ENCODE measurements around the gene MRPS18A. TPM values are rescaled to one million over a fixed set of nuclear protein-coding genes. Genes with fewer than 3 reads are reported as not detected.

Gene MRPS18A
- total and polyA plus RNA-seq, 2 of the 13 experiments (the other 11 are each of a cell fraction or from before 2014, with no cell fraction given): 87.8 to 89.1 TPM

DNA sequence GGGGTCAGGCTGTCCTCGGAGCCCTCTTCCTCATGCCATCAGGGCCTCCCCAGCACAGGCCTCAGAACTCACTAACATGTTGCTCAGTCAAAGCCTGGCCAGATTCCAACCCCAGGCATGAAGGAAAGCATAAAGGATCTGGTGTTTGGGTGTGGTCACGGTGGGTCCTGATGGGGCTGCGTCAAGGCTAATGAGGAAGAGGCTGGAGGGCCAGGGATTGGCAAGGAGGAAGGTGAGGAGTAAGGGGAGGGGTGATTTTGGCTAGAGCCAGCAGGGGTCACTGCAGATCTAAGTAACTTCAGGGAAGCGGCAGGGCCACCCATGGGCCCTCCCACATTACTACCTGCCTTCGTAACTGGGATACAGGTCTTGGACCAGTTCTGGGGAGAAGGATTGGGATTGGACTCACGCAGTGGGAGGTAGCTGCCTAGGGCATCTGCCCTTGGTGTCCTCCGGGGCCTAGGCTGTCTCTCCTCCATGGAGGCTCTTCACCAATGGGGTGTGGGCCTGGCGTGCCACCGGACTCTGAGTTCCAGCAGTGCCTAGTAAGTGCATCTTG lies 36.2 kb upstream of the MRPS18A start (continued):
- TF ChIP-seq, protein P1, sequence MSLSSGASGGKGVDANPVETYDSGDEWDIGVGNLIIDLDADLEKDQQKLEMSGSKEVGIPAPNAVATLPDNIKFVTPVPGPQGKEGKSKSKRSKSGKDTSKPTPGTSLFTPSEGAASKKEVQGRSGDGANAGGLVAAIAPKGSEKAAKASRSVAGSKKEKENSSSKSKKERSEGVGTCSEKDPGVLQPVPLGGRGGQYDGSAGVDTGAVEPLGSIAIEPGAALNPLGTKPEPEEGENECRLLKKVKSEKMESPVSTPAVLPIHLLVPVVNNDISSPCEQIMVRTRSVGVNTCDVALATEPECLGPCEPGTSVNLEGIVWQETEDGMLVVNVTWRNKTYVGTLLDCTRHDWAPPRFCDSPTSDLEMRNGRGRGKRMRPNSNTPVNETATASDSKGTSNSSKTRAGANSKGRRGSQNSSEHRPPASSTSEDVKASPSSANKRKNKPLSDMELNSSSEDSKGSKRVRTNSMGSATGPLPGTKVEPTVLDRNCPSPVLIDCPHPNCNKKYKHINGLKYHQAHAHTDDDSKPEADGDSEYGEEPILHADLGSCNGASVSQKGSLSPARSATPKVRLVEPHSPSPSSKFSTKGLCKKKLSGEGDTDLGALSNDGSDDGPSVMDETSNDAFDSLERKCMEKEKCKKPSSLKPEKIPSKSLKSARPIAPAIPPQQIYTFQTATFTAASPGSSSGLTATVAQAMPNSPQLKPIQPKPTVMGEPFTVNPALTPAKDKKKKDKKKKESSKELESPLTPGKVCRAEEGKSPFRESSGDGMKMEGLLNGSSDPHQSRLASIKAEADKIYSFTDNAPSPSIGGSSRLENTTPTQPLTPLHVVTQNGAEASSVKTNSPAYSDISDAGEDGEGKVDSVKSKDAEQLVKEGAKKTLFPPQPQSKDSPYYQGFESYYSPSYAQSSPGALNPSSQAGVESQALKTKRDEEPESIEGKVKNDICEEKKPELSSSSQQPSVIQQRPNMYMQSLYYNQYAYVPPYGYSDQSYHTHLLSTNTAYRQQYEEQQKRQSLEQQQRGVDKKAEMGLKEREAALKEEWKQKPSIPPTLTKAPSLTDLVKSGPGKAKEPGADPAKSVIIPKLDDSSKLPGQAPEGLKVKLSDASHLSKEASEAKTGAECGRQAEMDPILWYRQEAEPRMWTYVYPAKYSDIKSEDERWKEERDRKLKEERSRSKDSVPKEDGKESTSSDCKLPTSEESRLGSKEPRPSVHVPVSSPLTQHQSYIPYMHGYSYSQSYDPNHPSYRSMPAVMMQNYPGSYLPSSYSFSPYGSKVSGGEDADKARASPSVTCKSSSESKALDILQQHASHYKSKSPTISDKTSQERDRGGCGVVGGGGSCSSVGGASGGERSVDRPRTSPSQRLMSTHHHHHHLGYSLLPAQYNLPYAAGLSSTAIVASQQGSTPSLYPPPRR (CRISPR knock-in tag; IDR thresholded peaks at IDR 0.05; ENCODE audit: borderline replicate concordance): peak; percentile 28; the same call in 1 of the 2 replicates
- TF ChIP-seq KAT7 (CRISPR knock-in tag; IDR thresholded peaks at IDR 0.05; ENCODE audit: borderline replicate concordance) (peak; percentile 31; the same call in 1 of the 2 replicates), ZNF460 (CRISPR knock-in tag; IDR thresholded peaks at IDR 0.05; ENCODE audit: borderline replicate concordance) (no peak), MTA1 (CRISPR knock-in tag; IDR thresholded peaks at IDR 0.05; ENCODE audit: borderline replicate concordance) (no peak), NR2C2 (CRISPR knock-in tag; IDR thresholded peaks at IDR 0.05; ENCODE audit: borderline replicate concordance) (peak; percentile 36; the same call in 1 of the 2 replicates), KDM1A (CRISPR knock-in tag; IDR thresholded peaks at IDR 0.05) (no peak), ZNF333 (CRISPR knock-in tag; IDR thresholded peaks at IDR 0.05; ENCODE audit: borderline replicate concordance) (no peak), HHEX (CRISPR knock-in tag; IDR thresholded peaks at IDR 0.05) (no peak), NR2F1 (CRISPR knock-in tag; IDR thresholded peaks at IDR 0.05) (no peak), ZNF883 (CRISPR knock-in tag; IDR thresholded peaks at IDR 0.05; ENCODE audit: not compliant biosample characterization) (no peak), TGIF2 (CRISPR knock-in tag; IDR thresholded peaks at IDR 0.05) (0 out of 2 replicates have a peak, but pooled peaks have one; percentile 35), POLR2AphosphoS2 (IDR thresholded peaks at IDR 0.05; ENCODE audit: low read depth, low read length) (no peak), RFXAP (CRISPR knock-in tag; IDR thresholded peaks at IDR 0.05; ENCODE audit: borderline replicate concordance) (no peak), HMGXB4 (CRISPR knock-in tag; IDR thresholded peaks at IDR 0.05; ENCODE audit: borderline replicate concordance in 1 of 2, low read depth in 1 of 2) (peak; percentile 60 to 88; a peak in 3 of 4 replicates), MNT (IDR thresholded peaks at IDR 0.05) (no peak), ZSCAN12 (CRISPR knock-in tag; IDR thresholded peaks at IDR 0.05) (no peak), KLF12 (CRISPR knock-in tag; IDR thresholded peaks at IDR 0.05; ENCODE audit: borderline replicate concordance) (no peak), ZNF468 (CRISPR knock-in tag; IDR thresholded peaks at IDR 0.05) (no peak), ZBTB3 (CRISPR knock-in tag; IDR thresholded peaks at IDR 0.05; ENCODE audit: borderline replicate concordance, low read depth) (no peak), ISL2 (CRISPR knock-in tag; IDR thresholded peaks at IDR 0.05) (no peak), ZNF414 (CRISPR knock-in tag; IDR thresholded peaks at IDR 0.05) (peak; percentile 72; the same call in 1 of the 2 replicates)

Measured in HepG2 (cell line).